Measurements from ENCODE around the gene NRAP. TPM values are rescaled to one million over a fixed set of nuclear protein-coding genes. Genes with fewer than 3 reads are reported as not detected.

NRAP gene
- total RNA-seq, 1 experiment from 2014 or later: not detected

GRCh38 chr10:113563306-113564088, 100.3 kb downstream of the NRAP start:
- Histone ChIP-seq H3K9me3 (ENCODE audit: control insufficient read depth, low read depth, low read length) (no peaks in the 10 kb centered on the region), H3K4ac (ENCODE audit: low read depth, low read length) (no peak overlapping the region), H3K9ac (ENCODE audit: extremely low read depth, insufficient read length, low read length) (no peak overlapping the region), H3K18ac (ENCODE audit: insufficient read length, low read depth, low read length) (no peak overlapping the region), H4K8ac (replicated peaks; ENCODE audit: insufficient read length, low read depth, low read length) (no peak overlapping the region), H3K14ac (ENCODE audit: insufficient read depth, low read length) (no peak overlapping the region), H3K4me1 (ENCODE audit: insufficient read depth, low read length) (no peaks in the 10 kb centered on the region), H2AFZ (ENCODE audit: low read length) (no peak overlapping the region), H3K23me2 (ENCODE audit: insufficient read length, low read depth, low read length, poor library complexity, severe bottlenecking) (peaks cover 2% of the 10 kb centered on the region), H2AK5ac (ENCODE audit: insufficient read length, low read length) (no peak overlapping the region), H2BK5ac (ENCODE audit: insufficient read length, low read length) (no peak overlapping the region), H2BK120ac (ENCODE audit: low read depth, low read length, poor library complexity, severe bottlenecking) (no peak overlapping the region), H3K79me1 (ENCODE audit: insufficient read depth, low read depth, low read length, poor library complexity, severe bottlenecking) (no peaks in the 10 kb centered on the region), H2BK20ac (ENCODE audit: low read depth, low read length, poor library complexity, severe bottlenecking) (no peak overlapping the region), H2BK12ac (ENCODE audit: insufficient read length, low read depth, low read length) (no peak overlapping the region), H4K20me1 (ENCODE audit: control insufficient read depth, insufficient read depth, insufficient read length) (no peaks in the 10 kb centered on the region), H3T11ph (ENCODE audit: low read length) (no peak overlapping the region), H3K4me2 (ENCODE audit: insufficient read depth, insufficient read length, low read length) (peak overlapping the region; percentile 30), H3K23ac (ENCODE audit: insufficient read length, low read depth, low read length) (no peak overlapping the region), H4K5ac (ENCODE audit: insufficient read length, low read depth, low read length) (no peak overlapping the region), H3K56ac (ENCODE audit: insufficient read length, low read depth, low read length) (no peak overlapping the region), H3K79me2 (ENCODE audit: insufficient read depth, low read length) (no peaks in the 10 kb centered on the region), H3K27ac (ENCODE audit: insufficient read length, low read depth, low read length) (no peak overlapping the region), H2BK15ac (ENCODE audit: low read depth, low read length) (no peak overlapping the region), H4K91ac (ENCODE audit: insufficient read length, low read depth, low read length) (no peak overlapping the region), H3K27me3 (ENCODE audit: insufficient read depth, low read length) (peaks cover 44% of the 10 kb centered on the region)
- no CpG with 5 or more reads among the region's 18 CpGs for WGBS (ENCODE audit: extremely low coverage, insufficient read length, low lambda C conversion rate)
- Mint-ChIP-seq H3K27ac (no peak overlapping the region; a peak in 1 of 7 replicates), H3K27me3 (ENCODE audit: low read depth) (peaks cover 95% of the 10 kb centered on the region), H3K9me3 (peaks cover 4 to 15% of the 10 kb centered on the region in 2 experiments; a peak in 3 of 5 replicates), H3K4me1 (peaks cover 38 to 56% of the 10 kb centered on the region in 2 experiments), H3K4me3 (peak overlapping the region; percentile 39 to 69; a peak in 2 of 5 replicates), H3K36me3 (ENCODE audit: insufficient read depth in 1 of 3, low read depth in 3 of 3) (no peaks in the 10 kb centered on the region)
- peak; percentile 98 for TF ChIP-seq CTCF (conservative IDR thresholded peaks at IDR 0.05)
- peak; percentile 80 for DNase-seq

Data from H9 (cell line).